ENCODE data around the gene LIPG.

GRCh38 chr18:49563701-49564517 is 2.1 kb downstream of the LIPG start:
- TF ChIP-seq ZXDB (tag by site-specific recombination; IDR thresholded peaks at IDR 0.05) (no peak), ZNF670 (tag by site-specific recombination; IDR thresholded peaks at IDR 0.05; ENCODE audit: low read depth) (no peak), ZNF114 (tag by site-specific recombination; IDR thresholded peaks at IDR 0.05) (no peak)
